Measurements from ENCODE around the gene PHLDB2. TPM values are rescaled to one million over a fixed set of nuclear protein-coding genes. Genes with fewer than 3 reads are reported as not detected.
A peak's percentile ranks its signal among the peaks of the same experiment; 100 is the strongest.

The PHLDB2 gene
- total and polyA plus RNA-seq, 10 of the 15 experiments (the other 5 are each of a cell fraction or from before 2014, with no cell fraction given), result 0.03 to 0.67 (median 0.40) TPM

DNA sequence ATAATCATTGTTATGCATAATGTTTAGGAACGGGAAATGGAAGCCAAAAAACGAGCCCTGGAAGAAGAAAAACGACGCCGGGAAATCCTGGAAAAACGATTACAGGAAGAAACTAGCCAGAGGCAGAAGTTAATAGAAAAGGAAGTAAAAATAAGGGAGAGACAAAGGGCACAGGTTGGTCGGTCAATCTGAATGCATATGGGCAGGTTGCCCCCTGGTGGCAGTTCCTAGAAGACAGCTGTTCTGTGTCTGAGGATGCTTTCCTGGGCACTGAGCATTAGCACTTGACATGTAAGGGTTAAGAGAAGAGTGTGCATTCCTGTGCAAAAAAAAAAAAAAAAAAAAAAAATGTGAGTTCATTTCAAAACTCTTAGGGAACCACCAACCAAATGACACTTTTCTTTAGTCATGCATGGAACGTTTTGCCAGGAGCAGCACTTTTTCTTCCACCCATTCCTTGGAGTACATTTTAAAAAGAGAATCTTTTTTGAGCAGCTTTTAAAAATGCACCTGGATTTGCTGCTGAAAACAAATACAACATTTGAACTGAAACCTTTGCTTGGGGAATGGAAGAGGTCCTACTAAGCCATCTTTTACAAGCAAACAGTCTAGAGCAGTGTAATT is 108.7 kb downstream of the PHLDB2 start (continued):
- TF ChIP-seq POU2F2 (IDR thresholded peaks at IDR 0.05; ENCODE audit: borderline replicate concordance, low read depth, low read length) (peak; percentile 73; the same call in 1 of the 3 replicates), NFYB (IDR thresholded peaks at IDR 0.05; ENCODE audit: insufficient read depth, low read depth, low read length) (no peak)

DNA sequence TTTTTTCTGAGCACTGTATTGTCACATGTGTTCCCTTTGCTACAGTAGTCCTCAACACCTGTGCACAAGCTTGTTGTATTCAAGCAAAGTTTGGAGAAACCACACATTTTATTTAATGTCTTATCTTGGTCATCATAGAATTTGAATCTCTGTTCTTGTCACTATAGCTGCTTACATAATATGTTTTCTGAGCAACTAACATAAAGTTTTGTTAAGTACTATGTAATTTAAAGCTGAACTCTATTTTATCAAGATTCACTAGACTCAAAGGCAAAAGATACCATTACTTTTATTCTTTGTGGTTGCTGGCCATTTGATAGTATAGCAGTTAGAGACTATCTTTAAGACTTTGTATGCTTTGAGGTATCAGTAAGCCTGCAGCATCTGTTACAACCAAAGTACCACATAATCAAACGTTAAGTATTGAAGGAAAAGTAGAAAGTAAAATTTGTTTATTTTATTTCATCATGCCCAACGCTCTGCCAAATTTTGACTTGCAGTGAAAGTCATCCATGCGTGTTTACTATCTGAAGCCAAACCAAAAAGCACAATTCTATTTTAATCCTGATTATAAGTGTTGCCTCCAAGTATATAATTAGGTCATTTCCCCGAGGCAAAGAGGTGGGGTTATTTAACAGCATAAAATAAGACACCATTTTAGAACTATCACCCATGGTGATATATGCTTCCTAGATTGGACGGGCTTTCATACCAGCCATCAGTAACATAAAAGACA is 109.4 kb downstream of the PHLDB2 start:
- CTCF ChIA-PET, result interaction anchor here (0.6 to 9.8 kb wide), 50 partner anchors 8 to 913 kb away, joined by 3 to 380 read pairs (median 6); partner anchors contain the start of gene ABHD10
- intact Hi-C loops (cut with micrococcal nuclease; ENCODE audit: unreplicated experiment), result loop anchor here (2.0 kb wide), 1 partner anchor 108 kb away; no protein-coding TSS in a partner anchor
- SMC1A ChIA-PET (ENCODE audit: uncharacterized antibody, unreplicated experiment), result interaction anchor here (0.6 to 23.3 kb wide), 37 partner anchors 8 to 390 kb away, joined by 3 to 424 read pairs (median 5); partner anchors contain the start of genes ABHD10, PHLDB2 and TMPRSS7
- no peak overlapping the region for H3K9ac ChIP-seq (ENCODE audit: control insufficient read depth, insufficient read depth, low read length)
- H3K36me3 ChIP-seq (ENCODE audit: control insufficient read depth in 2 of 2, insufficient read depth in 2 of 2, low read length in 1 of 2), result no peaks in the 10 kb centered on the region
- H3K27ac ChIP-seq (ENCODE audit: control insufficient read depth, insufficient read depth), result no peak overlapping the region
- RAD21 ChIA-PET (ENCODE audit: unreplicated experiment), result interaction anchor here (0.9 to 10.6 kb wide), 24 partner anchors 10 to 302 kb away, joined by 3 to 177 read pairs (median 6); partner anchors contain the start of genes ABHD10 and PHLDB2
- BruUV-seq (replicated peaks), result no TSS peak
- no peak overlapping the region for H2AFZ ChIP-seq (ENCODE audit: control insufficient read depth, low read depth, low read length)
- no peaks in the 10 kb centered on the region for H3K79me2 ChIP-seq (ENCODE audit: control insufficient read depth, insufficient read depth, low read length)
- H3K27me3 ChIP-seq (replicated peaks in 1 of 2; ENCODE audit: control insufficient read depth in 2 of 2, insufficient read depth in 2 of 2, low read length in 1 of 2), result no peaks in the 10 kb centered on the region
- H3K9me3 ChIP-seq (replicated peaks; ENCODE audit: control insufficient read depth, insufficient read depth, low read length), result no peaks in the 10 kb centered on the region
- FAIRE-seq (no peak), ATAC-seq (no peak), DNase-seq (ENCODE audit: low read depth, low spot score) (no peak)
- no peaks in the 10 kb centered on the region for H4K20me1 ChIP-seq (ENCODE audit: control insufficient read depth, insufficient read depth)
- in situ Hi-C loops (cut with MboI), result no loop called here
- WGBS (ENCODE audit: insufficient coverage, insufficient replicate concordance, low lambda C conversion rate, missing lambda C conversion rate), result 21% methylated on average over 5 of the region's 5 CpGs
- no peaks in the 10 kb centered on the region for H3K4me1 ChIP-seq (ENCODE audit: control insufficient read depth, insufficient read depth, low read length)
- no peak overlapping the region for H3K4me2 ChIP-seq (ENCODE audit: control insufficient read depth, insufficient read depth)
- no peak overlapping the region for H3K4me3 ChIP-seq
- POLR2A ChIA-PET, result interaction anchor here (0.6 to 1.4 kb wide), 3 partner anchors 10 to 250 kb away, joined by 3 to 4 read pairs (median 3); no protein-coding TSS in a partner anchor
- TF ChIP-seq, protein P1, sequence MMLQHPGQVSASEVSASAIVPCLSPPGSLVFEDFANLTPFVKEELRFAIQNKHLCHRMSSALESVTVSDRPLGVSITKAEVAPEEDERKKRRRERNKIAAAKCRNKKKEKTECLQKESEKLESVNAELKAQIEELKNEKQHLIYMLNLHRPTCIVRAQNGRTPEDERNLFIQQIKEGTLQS (IDR thresholded peaks at IDR 0.05; ENCODE audit: borderline replicate concordance, extremely low read depth, low read depth, low read length), result no peak
- TF ChIP-seq, protein P2, sequence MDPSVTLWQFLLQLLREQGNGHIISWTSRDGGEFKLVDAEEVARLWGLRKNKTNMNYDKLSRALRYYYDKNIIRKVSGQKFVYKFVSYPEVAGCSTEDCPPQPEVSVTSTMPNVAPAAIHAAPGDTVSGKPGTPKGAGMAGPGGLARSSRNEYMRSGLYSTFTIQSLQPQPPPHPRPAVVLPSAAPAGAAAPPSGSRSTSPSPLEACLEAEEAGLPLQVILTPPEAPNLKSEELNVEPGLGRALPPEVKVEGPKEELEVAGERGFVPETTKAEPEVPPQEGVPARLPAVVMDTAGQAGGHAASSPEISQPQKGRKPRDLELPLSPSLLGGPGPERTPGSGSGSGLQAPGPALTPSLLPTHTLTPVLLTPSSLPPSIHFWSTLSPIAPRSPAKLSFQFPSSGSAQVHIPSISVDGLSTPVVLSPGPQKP (IDR thresholded peaks at IDR 0.05; ENCODE audit: low read depth, low read length), result no peak
- TF ChIP-seq EZH2 (IDR thresholded peaks at IDR 0.05; ENCODE audit: borderline replicate concordance, control insufficient read depth, low read depth, low read length) (no peak), CHD2 (IDR thresholded peaks at IDR 0.05; ENCODE audit: borderline replicate concordance, low read depth, low read length) (no peak)
- TF ChIP-seq, protein P3, sequence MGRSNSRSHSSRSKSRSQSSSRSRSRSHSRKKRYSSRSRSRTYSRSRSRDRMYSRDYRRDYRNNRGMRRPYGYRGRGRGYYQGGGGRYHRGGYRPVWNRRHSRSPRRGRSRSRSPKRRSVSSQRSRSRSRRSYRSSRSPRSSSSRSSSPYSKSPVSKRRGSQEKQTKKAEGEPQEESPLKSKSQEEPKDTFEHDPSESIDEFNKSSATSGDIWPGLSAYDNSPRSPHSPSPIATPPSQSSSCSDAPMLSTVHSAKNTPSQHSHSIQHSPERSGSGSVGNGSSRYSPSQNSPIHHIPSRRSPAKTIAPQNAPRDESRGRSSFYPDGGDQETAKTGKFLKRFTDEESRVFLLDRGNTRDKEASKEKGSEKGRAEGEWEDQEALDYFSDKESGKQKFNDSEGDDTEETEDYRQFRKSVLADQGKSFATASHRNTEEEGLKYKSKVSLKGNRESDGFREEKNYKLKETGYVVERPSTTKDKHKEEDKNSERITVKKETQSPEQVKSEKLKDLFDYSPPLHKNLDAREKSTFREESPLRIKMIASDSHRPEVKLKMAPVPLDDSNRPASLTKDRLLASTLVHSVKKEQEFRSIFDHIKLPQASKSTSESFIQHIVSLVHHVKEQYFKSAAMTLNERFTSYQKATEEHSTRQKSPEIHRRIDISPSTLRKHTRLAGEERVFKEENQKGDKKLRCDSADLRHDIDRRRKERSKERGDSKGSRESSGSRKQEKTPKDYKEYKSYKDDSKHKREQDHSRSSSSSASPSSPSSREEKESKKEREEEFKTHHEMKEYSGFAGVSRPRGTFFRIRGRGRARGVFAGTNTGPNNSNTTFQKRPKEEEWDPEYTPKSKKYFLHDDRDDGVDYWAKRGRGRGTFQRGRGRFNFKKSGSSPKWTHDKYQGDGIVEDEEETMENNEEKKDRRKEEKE (IDR thresholded peaks at IDR 0.05), result no peak
- TF ChIP-seq, protein P4, sequence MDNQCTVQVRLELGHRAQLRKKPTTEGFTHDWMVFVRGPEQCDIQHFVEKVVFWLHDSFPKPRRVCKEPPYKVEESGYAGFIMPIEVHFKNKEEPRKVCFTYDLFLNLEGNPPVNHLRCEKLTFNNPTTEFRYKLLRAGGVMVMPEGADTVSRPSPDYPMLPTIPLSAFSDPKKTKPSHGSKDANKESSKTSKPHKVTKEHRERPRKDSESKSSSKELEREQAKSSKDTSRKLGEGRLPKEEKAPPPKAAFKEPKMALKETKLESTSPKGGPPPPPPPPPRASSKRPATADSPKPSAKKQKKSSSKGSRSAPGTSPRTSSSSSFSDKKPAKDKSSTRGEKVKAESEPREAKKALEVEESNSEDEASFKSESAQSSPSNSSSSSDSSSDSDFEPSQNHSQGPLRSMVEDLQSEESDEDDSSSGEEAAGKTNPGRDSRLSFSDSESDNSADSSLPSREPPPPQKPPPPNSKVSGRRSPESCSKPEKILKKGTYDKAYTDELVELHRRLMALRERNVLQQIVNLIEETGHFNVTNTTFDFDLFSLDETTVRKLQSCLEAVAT (IDR thresholded peaks at IDR 0.05), result no peak
- TF ChIP-seq, protein P5, sequence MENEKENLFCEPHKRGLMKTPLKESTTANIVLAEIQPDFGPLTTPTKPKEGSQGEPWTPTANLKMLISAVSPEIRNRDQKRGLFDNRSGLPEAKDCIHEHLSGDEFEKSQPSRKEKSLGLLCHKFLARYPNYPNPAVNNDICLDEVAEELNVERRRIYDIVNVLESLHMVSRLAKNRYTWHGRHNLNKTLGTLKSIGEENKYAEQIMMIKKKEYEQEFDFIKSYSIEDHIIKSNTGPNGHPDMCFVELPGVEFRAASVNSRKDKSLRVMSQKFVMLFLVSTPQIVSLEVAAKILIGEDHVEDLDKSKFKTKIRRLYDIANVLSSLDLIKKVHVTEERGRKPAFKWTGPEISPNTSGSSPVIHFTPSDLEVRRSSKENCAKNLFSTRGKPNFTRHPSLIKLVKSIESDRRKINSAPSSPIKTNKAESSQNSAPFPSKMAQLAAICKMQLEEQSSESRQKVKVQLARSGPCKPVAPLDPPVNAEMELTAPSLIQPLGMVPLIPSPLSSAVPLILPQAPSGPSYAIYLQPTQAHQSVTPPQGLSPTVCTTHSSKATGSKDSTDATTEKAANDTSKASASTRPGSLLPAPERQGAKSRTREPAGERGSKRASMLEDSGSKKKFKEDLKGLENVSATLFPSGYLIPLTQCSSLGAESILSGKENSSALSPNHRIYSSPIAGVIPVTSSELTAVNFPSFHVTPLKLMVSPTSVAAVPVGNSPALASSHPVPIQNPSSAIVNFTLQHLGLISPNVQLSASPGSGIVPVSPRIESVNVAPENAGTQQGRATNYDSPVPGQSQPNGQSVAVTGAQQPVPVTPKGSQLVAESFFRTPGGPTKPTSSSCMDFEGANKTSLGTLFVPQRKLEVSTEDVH (IDR thresholded peaks at IDR 0.05; ENCODE audit: low read depth, partially characterized antibody), result no peak
